Adrenal gland (tissue), 12 donors: ENCODE data around the gene ZNHIT2. TPM values are rescaled to one million over a fixed set of nuclear protein-coding genes. Genes with fewer than 3 reads are reported as not detected.
"Not testable (repeated sequence)": the region's sequence is repeated elsewhere in the genome, so short reads cannot be mapped to it uniquely, and the experiment has no call there.

Experiments
- DNase-seq, 7 donors: peaks; one replicate each; pipeline ENCODE4 v3.0.0-alpha.2; 2019 to 2020
- H3K27ac ChIP-seq, 5 donors: fragments of 200-600 bp; sonication (generic) in 4 of 5; 1 replicate in 3 of 5; 2 replicates in 2 of 5; pipeline versions ENCODE4 v1.5.1 to v1.8.0; 2016 to 2020; ENCODE audit warnings: mild to moderate bottlenecking in 1 of 5
- H3K27me3 ChIP-seq: fragments of 200-600 bp; 2 replicates; pipeline ENCODE4 v1.8.0; 2021
- H3K36me3 ChIP-seq, 2 donors: fragments of 200-600 bp; replicated peaks in 1 of 2; 1 replicate in 1 of 2; 2 replicates in 1 of 2; pipeline versions ENCODE4 v1.5.1 to v1.8.0; 2018 to 2022
- H3K4me1 ChIP-seq, 2 donors: fragments of 200-600 bp; replicated peaks in 1 of 2; 1 replicate in 1 of 2; 2 replicates in 1 of 2; pipeline versions ENCODE4 v1.5.1 to v1.8.0; 2018 to 2021
- H3K4me3 ChIP-seq, 4 donors: fragments of 200-600 bp; sonication (generic) in 3 of 4; one replicate each; pipeline ENCODE4 v1.5.1; 2016 to 2018
- H3K9me3 ChIP-seq, 3 donors: fragments of 200-600 bp; sonication (generic) in 1 of 3; replicated peaks in 1 of 3; 1 replicate in 2 of 3; 2 replicates in 1 of 3; pipeline versions ENCODE4 v1.5.1 to v1.8.0; 2016 to 2021
- POLR2A ChIP-seq, 2 donors: fragments of 450-650 bp; IDR thresholded peaks; one replicate each; pipeline ENCODE4 v1.6.1; 2017; ENCODE audit warnings: antibody characterized with exemption in 2 of 2, mild to moderate bottlenecking in 2 of 2, moderate library complexity in 1 of 2
- WGBS, 4 donors: extraction: QIAGEN DNeasy Blood & Tissue Kit in 2 of 4; methylation state at CpG; one replicate each; pipeline versions ENCODE4 v1.1.5 to v1.1.7; 2013 to 2017; 5-methylcytosine and 5-hydroxymethylcytosine counted together
- intact Hi-C, 2 donors: fragments of 100-400 bp; cut with DNase I; formaldehyde crosslinking; loops; one replicate each; pipeline versions ENCODE4 v1.14.1 to v1.15.0; 2022 to 2023
- polyA plus RNA-seq, 3 donors: library from polyadenylated mRNA; stranded (reverse); fragments of 200-250 nt in 2 of 3; fragments of 350-450 nt in 1 of 3; fragmentation: Illumina TruSeq in 1 of 3; extraction: RNeasy Lipid Tissue Mini Kit (QIAGEN cat#74804) in 1 of 3; gene quantifications; one replicate each; pipeline ENCODE4 v1.2.3, GENCODE V29; 2013 to 2014
- total RNA-seq, 9 donors: library from RNA; depleted of rRNA in 4 of 9; stranded (reverse); fragments of >200 nt in 4 of 9; fragments of 120-200 nt in 1 of 9; fragmentation: NEBNext Ultra II Directional in 1 of 9; extraction: Animal tissue kit (Norgen Biotek cat#: 25700) in 1 of 9; gene quantifications; one replicate each; pipeline versions ENCODE4 v1.1.0 to v1.2.4, GENCODE V29; 2013 to 2023
- TF ChIP-seq, protein P1 (sequence below), 6 experiments: fragments of 450-650 bp in 4 of 6; fragments of 200-600 bp in 2 of 6; sonication (generic) in 1 of 6; IDR thresholded peaks; 1 replicate in 5 of 6; 2 replicates in 1 of 6; pipeline versions ENCODE4 v1.5.1 to v1.8.0; 2016 to 2021; ENCODE audit warnings: antibody characterized with exemption in 6 of 6, mild to moderate bottlenecking in 2 of 6, moderate library complexity in 1 of 6
- donor health status: healthy with polysubstance abuse.
- donor health status: Bipolar disorder and iron deficiency.
- donor health status: DM: yes; HTN: yes; CAD: no.
- donor health status: DM: no; HTN: no; CAD: no.
- donor health status: DM: no; HTN: no; CAD: no.
- donor health status: DM: yes; HTN: yes; CAD: no.

Gene ZNHIT2
- total and polyA plus RNA-seq, 12 donors, result 0.48 to 39.8 (median 20.5) TPM

DNA sequence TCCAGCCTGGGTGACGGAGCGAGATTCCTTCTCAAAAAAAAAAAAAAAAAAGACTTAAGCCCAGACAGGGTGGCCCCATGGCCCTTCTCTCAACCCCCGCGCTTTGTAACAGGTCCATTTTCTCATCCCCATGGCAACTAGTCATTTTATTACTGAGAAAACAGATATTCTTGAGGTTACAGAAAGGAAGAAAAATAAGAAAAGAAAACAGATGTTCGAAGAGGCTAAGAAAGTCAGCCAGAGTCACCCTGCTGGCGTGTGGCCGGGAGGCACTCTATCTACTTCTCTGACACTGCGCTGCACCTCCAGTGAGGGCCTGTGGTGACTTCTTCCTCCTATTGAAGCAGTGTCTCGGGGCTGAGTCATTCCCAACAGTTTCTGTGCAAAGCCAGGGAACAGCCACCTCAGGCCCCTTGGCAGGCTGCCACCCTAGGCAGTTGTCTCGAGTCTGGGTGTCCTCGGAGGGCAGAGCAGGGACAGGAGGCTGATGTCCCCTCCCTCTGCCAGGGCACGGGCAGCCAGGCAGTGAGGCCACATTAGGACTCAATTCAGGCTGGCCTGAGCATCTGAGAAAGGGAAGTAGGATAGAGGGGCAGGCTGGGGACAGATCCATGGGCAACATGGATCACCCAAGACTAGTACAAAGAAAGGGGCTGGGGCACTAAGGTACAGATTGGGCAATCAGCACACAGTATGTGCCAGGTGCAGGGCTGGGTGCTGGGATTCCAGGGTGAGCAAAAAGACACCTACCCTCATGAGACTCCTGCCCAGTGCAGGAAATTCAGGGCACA is 33.2 kb upstream of the ZNHIT2 start:
- 10 to 28% (median 13%) methylated on average over 8 to 12 of the region's 12 CpGs for WGBS, 4 donors
- Histone ChIP-seq H3K27me3 (no peaks in the 10 kb centered on the region), H3K4me1 (peaks cover 0 to 17% of the 10 kb centered on the region in 2 donors), H3K9me3 (no peaks in the 10 kb centered on the region), H3K4me3 (no peak overlapping the region), H3K27ac (peak overlapping the region in 4 of 5 donors; percentile 4 to 82 (median 70)), H3K36me3 (no peaks in the 10 kb centered on the region)
- TF ChIP-seq, protein P1, sequence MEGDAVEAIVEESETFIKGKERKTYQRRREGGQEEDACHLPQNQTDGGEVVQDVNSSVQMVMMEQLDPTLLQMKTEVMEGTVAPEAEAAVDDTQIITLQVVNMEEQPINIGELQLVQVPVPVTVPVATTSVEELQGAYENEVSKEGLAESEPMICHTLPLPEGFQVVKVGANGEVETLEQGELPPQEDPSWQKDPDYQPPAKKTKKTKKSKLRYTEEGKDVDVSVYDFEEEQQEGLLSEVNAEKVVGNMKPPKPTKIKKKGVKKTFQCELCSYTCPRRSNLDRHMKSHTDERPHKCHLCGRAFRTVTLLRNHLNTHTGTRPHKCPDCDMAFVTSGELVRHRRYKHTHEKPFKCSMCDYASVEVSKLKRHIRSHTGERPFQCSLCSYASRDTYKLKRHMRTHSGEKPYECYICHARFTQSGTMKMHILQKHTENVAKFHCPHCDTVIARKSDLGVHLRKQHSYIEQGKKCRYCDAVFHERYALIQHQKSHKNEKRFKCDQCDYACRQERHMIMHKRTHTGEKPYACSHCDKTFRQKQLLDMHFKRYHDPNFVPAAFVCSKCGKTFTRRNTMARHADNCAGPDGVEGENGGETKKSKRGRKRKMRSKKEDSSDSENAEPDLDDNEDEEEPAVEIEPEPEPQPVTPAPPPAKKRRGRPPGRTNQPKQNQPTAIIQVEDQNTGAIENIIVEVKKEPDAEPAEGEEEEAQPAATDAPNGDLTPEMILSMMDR (IDR thresholded peaks at IDR 0.05), result peak in 5 of 6 experiments; percentile 8 to 42 (median 14)
- TF ChIP-seq POLR2A (IDR thresholded peaks at IDR 0.05), result peak in 1 of 2 donors; percentile 52
- DNase-seq, result peak; percentile 93 to 99 (median 99)
- intact Hi-C loops, result no loop called here

DNA sequence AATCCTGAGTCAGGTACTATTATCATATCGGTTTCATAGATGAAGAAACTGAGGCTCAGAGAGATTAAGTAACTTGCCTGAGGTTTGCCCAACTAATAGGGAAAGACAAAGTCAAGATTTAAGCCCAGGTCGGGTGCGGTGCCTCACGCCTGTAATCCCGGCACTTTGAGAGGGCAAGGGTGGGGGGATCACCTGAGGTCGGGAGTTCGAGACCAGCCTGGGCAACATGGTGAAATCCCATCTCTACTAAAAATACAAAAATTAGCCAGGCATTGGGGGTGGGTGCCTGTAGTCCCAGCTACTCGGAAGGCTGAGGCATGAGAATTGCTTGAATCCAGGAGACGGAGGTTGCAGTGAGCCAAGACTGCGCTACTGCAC is 32.6 kb upstream of the ZNHIT2 start:
- intact Hi-C loops, H3K27me3 ChIP-seq, H3K9me3 ChIP-seq, H3K36me3 ChIP-seq, DNase-seq, H3K4me3 ChIP-seq: not testable (repeated sequence)
- WGBS, 4 donors, result 65 to 78% (median 71%) methylated on average over 10 of the region's 10 CpGs
- Histone ChIP-seq H3K27ac (peak overlapping the region in 4 of 5 donors; percentile 4 to 82 (median 70)), H3K4me1 (peaks cover 0 to 17% of the 10 kb centered on the region in 2 donors)

DNA sequence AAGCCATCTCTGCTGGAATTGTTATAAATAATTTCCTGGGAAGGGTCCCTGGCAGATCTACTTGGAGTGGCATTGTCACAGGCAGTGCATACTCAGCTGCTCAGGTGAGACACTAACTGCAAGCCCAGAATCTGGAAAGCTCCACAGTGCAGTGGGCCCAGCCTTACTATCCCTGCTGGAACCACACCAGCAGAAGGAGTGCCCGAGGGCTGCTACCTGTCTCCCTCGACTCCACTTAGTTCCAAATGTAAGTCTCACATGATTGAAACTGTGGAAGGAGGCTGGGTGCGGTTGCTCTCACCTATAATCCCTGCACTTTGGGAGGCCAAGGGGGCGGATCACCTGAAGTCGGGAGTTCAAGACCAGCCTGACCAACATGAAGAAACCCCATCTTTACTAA is 31.2 kb upstream of the ZNHIT2 start:
- intact Hi-C loops, result loop anchor here in 1 of 2 donors (10.0 kb wide), 1 partner anchor 624 kb away; no protein-coding TSS in a partner anchor
- 84 to 92% (median 86%) methylated on average over 3 to 5 of the region's 5 CpGs for WGBS, 4 donors
- Histone ChIP-seq H3K4me1 (peaks cover 0 to 17% of the 10 kb centered on the region in 2 donors), H3K27me3 (no peaks in the 10 kb centered on the region), H3K9me3 (no peaks in the 10 kb centered on the region), H3K4me3 (no peak overlapping the region), H3K36me3 (no peaks in the 10 kb centered on the region), H3K27ac (no peak overlapping the region)
- TF ChIP-seq, protein P1 (IDR thresholded peaks at IDR 0.05), result no peak
- TF ChIP-seq POLR2A (IDR thresholded peaks at IDR 0.05), result no peak
- no peak for DNase-seq

DNA sequence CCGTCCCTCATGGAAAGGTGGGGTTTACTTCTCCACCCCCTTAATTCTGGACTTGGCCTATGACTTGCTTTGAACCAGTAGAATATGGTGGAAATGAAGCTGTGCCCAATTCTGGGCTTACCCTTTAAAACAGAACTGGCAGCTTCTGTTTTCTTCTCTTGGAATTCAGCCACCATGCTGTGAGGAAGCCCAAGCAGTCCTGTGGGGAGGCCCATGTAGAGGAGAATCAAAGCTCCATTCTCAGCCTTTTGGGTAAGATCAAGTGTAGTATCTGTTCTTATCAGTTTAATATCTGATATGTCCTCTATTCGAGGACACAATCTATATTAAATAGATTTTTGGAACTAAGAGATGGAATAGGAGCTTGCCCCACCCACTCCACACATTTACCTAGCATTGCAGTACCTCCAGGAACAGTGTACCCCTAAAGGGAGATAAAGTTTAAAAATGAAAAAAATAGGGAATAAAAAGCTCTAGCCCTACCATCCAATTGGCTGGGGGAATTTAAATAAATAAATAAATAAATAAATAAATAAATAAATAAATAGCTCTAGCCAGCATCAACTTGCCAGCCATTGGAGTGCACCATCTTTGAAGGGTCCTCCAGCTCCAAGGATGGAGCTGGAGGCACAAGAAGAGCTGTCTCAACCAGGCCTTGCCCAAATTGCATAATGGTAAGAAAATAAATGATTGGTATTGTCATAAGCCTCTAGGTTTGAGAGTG is 30.0 kb upstream of the ZNHIT2 start:
- H3K4me3 ChIP-seq, result no peak overlapping the region
- 73 to 81% (median 75%) methylated on average over 2 of the region's 2 CpGs for WGBS, 4 donors
- no peaks in the 10 kb centered on the region for H3K36me3 ChIP-seq
- no peak for DNase-seq
- intact Hi-C loops, result loop anchor here in 1 of 2 donors (10.0 kb wide), 1 partner anchor 623 kb away; no protein-coding TSS in a partner anchor
- H3K27me3 ChIP-seq, result no peaks in the 10 kb centered on the region
- no peak overlapping the region for H3K27ac ChIP-seq
- no peaks in the 10 kb centered on the region for H3K9me3 ChIP-seq
- H3K4me1 ChIP-seq, result peaks cover 0 to 17% of the 10 kb centered on the region in 2 donors
- TF ChIP-seq, protein P1 (IDR thresholded peaks at IDR 0.05), result no peak
